Choroid plexus epithelial cell (primary cell): ENCODE results near the gene MED27.
A peak's percentile ranks its signal among the peaks of the same experiment; 100 is the strongest.

Experiments
- DNase-seq: peaks from one replicate; pipeline ENCODE4 v3.0.0-alpha.2; 2010; ENCODE audit warnings: low read depth
- H3K4me3 ChIP-seq: 2 replicates; pipeline ENCODE4 v1.5.1; 2011; ENCODE audit warnings: low read depth, mild to moderate bottlenecking, control low read depth, low read length, moderate library complexity
- TF ChIP-seq, protein P1 (sequence below): conservative IDR thresholded peaks from 2 replicates; pipeline ENCODE4 v1.5.1; 2011; ENCODE audit warnings: low read depth, mild to moderate bottlenecking, control low read depth, inconsistent platforms, low read length, moderate library complexity

The MED27 gene

DNA sequence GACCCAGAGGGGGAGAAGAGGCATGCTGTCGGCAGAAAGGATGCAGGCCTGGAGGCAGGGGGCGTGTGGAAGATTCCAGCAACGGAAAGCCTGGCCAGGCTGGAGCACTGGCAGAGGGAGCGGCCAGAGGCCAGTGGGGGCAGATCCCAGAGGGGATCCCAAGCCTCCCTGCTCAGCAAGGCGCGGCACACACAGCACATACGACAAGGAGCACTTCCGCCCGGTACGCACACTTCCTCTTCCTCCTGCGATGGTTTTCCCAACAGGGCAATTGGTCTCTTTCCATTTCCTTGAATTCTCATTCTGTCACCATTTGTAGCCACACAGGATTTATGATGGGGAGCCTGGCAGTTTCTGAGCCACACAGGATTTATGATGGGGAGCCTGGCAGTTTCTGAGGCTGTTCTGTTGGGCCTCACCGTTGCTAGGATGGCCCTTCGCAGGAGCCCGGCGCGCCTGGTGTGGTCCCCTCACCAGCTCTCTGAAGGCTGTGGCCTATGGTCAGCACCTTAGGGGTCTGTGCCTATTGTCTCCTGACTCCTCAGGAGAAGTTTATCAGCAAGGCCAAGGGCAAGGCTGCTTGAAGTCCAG, 216.3 kb downstream of the MED27 start:
- TF ChIP-seq, protein P1, sequence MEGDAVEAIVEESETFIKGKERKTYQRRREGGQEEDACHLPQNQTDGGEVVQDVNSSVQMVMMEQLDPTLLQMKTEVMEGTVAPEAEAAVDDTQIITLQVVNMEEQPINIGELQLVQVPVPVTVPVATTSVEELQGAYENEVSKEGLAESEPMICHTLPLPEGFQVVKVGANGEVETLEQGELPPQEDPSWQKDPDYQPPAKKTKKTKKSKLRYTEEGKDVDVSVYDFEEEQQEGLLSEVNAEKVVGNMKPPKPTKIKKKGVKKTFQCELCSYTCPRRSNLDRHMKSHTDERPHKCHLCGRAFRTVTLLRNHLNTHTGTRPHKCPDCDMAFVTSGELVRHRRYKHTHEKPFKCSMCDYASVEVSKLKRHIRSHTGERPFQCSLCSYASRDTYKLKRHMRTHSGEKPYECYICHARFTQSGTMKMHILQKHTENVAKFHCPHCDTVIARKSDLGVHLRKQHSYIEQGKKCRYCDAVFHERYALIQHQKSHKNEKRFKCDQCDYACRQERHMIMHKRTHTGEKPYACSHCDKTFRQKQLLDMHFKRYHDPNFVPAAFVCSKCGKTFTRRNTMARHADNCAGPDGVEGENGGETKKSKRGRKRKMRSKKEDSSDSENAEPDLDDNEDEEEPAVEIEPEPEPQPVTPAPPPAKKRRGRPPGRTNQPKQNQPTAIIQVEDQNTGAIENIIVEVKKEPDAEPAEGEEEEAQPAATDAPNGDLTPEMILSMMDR = no peak
- no peak for DNase-seq
- no peak overlapping the region for H3K4me3 ChIP-seq

- DNase-seq = no peak
- TF ChIP-seq, protein P1 = no peak
- no peak overlapping the region for H3K4me3 ChIP-seq
Observed at GRCh38 chr9:131862261-131862660, 217.4 kb downstream of the MED27 start.

DNA sequence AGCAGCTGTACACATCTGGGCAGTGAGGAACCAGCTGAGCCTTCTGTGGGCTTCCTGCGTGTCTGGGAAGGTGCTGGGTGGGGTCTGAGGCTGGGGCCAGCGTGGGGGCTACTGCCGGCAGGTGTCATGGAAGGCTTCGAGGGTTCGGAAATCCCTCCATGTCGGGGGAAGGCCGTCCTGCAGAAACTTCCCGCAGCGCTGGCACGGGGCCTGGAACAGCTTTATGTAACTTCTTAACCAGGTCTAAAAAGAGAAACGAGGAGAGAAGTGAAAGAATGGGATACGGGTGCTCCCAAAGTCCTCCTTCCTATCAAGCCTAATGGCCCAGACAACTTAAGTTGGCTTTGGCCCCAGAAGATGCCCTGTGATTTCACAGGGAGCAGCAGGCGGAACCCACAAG, 219.2 kb downstream of the MED27 start:
- TF ChIP-seq, protein P1 = no peak
- no peak for DNase-seq
- H3K4me3 ChIP-seq = no peak overlapping the region

GRCh38 chr9:131858147-131858546, 221.5 kb downstream of the MED27 start:
- H3K4me3 ChIP-seq = no peak overlapping the region
- TF ChIP-seq, protein P1 = no peak
- no peak for DNase-seq

- DNase-seq = no peak
- no peak overlapping the region for H3K4me3 ChIP-seq
- TF ChIP-seq, protein P1 = no peak
Observed at GRCh38 chr9:131856105-131856504, 223.6 kb downstream of the MED27 start.

- peak overlapping the region; percentile 32 for H3K4me3 ChIP-seq
- DNase-seq = peak; percentile 60
- TF ChIP-seq, protein P1 = no peak
Observed at GRCh38 chr9:131854896-131855613, 224.6 kb downstream of the MED27 start.

- H3K4me3 ChIP-seq = no peak overlapping the region
- TF ChIP-seq, protein P1 = no peak
- DNase-seq = peak; percentile 26
Observed at GRCh38 chr9:131854334-131854733, 225.3 kb downstream of the MED27 start.
